ENCODE data around the gene ACACA.
A peak's percentile ranks its signal among the peaks of the same experiment; 100 is the strongest.
"Not testable (repeated sequence)": the region's sequence is repeated elsewhere in the genome, so short reads cannot be mapped to it uniquely, and the experiment has no call there.

The ACACA gene

DNA sequence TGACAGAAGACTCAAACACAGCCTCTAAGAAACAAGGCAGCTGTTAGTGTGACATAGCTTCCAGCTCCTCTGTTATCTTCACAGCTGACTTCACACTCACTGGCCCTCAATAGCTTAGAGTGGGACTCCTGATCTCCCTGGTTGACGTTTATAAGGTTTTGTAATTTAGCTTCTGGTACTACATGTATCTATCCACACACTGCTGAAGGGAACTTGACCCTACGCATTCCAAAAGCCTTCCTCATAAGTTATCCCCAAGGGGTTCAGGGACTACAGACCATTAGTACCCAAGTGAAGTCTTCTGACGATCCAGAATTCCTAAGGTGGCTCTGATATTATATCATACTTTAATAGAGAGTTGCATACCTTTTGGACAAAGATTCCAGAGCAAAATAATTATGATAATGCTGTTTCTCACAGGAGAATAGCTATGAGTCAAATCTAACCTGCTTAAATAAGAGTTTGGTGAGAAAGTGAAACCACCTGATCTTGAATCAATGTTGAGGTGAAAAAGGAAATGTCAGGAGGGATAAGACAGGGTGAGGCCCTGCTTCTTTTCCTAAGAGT, 14.5 kb downstream of the ACACA start:
- peak; percentile 61 for DNase-seq

DNA sequence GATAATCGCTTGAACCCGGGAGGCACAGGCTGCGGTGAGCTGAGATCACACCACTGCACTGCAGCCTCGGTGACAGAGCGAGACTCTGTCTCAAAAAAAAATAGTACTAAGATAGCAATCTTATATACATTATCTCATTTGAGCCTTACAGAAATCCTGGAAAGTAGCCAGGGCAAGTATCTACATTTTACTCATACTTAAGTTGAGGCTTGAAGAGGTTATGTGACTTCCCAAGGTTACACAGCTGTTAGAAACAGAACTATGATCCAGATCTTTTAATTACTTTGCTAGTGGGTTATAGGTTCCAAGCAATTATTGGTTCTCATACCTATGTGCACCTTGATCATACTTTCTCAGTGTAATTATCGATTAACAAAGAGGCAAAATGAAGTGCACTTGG, 15.5 kb downstream of the ACACA start:
- no peak for DNase-seq

GRCh38 chr17:37389160-37389559, 17.5 kb downstream of the ACACA start:
- no peak for DNase-seq

GRCh38 chr17:37388266-37388665, 18.4 kb downstream of the ACACA start:
- DNase-seq = no peak

GRCh38 chr17:37386462-37386861, 20.2 kb downstream of the ACACA start:
- no peak for DNase-seq

DNA sequence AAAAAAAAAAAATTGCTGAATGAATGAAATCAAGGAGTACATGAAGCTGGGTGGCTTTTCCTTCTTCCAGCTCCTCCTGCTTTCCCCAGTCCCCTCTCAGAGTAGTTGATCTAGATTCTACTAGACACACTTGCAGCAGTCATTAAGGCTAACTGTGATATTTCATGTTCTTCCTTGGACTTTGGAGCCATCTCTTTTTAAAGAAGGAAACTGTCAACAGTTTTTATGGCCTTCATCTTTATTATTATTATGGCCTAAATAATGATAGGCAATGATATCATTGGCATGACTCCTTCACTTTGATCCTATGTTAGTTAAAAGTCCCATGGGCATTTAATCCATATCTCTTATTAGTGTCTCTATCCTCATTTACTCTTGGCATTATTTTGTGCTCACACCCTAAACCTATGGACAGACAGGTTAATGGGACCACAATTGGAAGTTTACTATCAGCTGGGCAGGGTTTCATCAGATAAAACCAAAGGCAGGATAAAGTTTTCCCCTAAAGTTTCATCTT, 21.1 kb downstream of the ACACA start:
- no peak for DNase-seq

DNA sequence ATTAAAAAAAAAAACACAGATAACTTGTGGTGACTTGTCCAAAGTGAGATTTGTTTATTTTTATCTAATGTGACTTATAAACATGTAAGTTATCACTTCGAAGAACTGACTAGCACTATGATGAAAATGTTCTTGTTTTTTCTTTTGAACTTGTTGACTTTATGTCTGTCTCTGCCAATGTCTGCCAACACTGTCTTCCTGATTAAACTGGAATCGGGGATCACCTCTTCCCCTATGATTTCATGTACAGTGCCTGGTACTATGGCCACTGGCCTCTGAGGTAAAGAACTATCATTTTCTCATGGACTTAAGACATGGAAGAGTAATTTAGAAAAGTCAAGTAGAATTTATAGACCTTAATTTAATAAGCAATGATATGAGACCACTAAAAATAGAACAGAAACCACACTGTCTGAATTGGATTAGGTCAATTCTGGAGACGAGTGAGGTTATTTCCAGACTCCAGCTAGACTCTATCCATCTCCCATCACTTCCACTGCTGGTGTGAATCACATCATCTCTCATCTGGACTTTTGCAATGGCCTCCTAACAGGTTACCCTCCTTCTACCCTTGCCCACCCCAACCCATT, 22.0 kb downstream of the ACACA start:
- no peak for DNase-seq

GRCh38 chr17:37382056-37382455, 24.6 kb downstream of the ACACA start:
- no peak for DNase-seq

DNA sequence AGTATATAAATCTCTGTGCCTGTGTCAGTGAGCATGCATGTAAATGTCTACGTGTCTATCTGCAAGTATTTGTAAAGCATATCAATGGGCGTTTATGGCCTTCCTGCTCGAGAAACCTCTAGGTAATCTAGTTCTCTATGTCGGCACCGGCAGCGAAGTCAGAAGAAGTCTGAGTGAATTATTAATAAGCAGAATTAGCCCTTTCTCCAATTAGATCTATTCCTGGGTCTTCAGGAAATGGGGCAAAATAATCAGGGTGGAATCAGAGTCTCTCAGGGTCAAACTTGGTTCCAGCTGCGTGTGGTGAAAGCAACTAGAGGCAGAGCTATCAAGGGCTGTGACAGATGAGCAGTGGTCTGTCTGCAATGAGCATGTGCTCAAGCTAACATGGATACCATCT, 30.9 kb downstream of the ACACA start, which contains the start of gene C17orf78:
TSS of gene C17orf78 (plus strand) at position 280 of the 400 bp plus-strand sequence. CDS start at position 388, 108 bp downstream.
- DNase-seq = no peak

DNA sequence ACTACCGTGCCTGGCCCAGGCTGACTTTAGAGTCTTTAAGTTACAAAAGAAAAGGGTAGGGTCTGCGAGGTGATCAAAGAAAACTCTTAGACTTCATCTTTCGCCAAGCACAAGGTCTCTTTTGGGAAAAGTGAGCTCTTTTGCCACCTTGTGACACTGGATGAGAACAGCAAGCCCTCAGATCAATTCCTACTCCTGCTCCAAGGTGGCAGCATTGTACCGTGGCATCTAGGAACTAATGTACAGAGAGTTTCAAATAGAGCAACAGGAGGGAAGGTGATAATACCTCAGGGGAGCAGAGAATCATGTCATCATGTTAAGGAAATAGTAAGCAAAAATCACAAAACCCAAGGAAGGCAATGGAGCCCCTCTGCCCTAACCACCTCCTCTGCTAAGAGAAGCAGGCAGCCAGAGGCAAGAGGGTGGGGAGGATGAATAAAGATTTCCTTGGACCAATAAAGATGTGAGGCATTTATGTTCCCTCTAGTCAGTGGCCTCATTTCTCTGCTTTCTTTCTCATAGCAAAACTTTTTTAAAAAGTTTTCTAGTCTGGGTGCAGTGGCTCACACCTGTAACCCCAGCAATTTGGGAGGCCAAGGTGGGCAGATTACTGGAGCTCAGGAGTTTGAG, 33.0 kb downstream of the ACACA start:
- peak; percentile 83 for DNase-seq

DNA sequence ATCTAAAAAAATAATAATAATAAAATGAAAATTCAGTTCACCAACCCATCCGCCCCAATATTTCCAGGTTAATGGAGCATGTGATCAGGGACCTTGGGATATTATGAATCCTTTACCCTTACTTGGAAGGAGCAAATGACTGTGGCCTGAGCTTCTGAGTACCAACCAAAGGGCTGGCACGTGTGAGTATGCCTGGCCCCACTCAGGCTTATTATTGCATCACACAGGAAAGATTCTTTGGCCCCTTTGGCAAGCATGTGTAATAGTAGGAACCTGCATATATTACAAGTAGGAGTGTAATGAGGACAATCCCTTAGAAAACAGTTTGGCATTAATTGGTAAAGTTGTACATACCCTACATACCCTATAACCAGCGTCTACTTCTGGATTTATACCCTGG, 38.1 kb downstream of the ACACA start:
- DNase-seq = no peak

GRCh38 chr17:37365589-37365988, 41.0 kb downstream of the ACACA start:
- DNase-seq = no peak

GRCh38 chr17:37361543-37361942, 45.1 kb downstream of the ACACA start:
- DNase-seq = no peak

GRCh38 chr17:37360632-37361031, 46.0 kb downstream of the ACACA start:
- no peak for DNase-seq

GRCh38 chr17:37359682-37360188, 46.9 kb downstream of the ACACA start:
- DNase-seq = no peak

DNA sequence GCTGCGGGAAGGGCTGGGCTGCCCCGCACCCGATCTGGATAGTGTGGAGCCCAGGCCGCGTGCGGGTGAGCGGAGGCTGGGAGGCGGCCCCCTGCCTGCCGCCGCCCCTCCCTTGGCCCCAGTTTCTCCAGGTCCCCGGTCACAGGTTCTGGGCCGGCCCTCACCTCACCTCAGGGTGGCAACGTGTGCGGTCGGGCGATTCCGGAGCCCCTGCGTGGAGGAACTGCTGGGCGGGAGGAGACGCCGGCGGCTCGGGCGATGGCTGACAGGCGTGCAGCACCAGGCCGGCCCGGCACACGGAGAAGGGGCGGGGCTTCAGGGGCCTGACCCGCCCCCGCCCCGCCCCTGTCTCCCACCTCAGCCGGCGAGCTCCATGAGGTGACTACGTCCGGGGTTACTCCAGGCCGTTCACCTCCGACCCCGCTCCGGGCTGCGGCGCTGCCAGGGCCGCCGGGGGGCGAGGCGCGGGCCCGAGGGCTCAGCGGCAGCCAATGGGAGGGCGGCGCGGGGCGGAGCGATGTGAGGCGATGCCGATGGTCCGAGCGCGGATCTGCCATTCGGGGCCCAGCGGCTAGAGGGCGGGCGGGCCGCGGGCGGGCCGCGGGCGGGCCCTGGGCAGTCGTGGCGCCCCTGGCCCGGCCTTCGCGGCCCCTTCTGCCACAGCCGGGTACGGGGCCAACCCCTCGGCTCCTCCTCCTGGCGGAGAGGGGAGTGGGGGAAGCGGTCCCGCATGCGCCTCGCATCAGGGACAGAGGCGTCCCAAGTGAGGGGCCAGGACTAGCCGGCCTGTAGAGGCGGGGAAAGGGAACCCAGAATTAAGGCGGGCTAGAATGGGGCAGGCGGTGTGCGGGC, 47.6 kb downstream of the ACACA start:
- peak; percentile 98 for DNase-seq

DNA sequence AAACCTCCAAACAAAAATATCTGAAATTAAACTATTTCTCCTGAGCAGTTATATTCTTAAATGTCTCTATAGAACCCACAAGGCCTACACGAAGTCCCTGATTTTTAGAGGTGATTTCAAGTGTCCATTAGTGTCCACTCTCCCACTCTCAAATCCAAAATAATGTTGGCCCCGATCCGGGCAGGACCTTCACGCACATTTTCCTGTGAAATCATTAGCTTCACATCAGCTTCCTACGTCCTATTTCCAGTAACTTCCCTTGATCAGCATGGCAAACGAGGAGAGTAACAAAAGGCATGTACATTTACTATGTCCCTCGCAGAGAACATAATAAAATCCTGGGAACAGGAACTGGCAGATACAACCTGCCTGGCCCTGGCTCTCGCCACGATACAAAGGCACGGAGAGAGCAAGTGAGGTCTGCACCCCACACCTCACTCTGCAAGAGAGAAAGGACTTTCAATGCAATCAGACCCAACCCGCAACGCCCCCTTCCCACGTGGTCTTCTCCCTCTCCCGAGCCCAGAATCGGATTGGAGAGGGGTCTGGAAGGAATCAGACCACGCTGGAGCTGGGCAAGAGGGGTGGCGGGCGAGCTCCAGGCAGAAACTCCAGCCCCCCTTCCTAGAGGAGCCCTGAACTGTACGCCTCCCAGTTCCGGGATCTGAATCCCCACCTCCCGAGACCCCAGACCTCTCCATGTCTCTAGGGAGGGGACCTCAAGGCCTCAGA, 48.4 kb downstream of the ACACA start:
- peak; percentile 52 for DNase-seq

DNA sequence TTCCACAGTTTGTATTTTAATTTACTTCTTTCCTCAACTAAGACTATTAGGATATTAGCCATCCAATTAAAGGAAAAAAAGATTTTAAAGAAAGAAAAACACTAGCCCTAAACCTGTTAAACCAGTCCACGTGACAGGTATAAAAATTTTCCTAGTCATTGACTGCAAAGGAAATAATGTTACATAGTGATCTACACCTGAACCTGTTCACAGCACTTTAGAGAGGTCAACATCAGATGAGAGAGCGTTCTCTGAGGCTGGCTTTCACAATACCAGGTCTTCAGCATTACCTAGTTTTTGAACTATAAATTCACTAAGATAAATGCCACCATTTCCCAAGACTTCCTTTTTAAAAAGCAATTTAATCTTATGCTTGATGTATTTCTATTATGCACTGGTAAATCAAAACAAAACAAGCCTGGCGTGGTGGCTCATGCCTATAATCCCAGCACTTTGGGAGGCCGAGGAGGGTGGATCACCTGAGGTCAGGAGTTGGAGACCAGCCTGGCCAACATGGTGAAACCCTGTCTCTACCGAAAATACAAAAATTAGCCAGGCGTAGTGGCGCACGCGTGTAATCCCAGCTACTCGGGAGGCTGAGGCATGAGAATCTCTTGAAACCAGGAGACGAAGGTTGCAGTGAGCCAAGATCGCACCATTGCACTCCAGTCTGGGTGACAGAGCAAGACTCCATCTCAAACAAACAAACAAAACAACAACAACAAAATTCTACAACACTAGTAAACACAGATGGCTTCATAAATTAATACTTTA, 49.7 kb downstream of the ACACA start:
- DNase-seq = not testable (repeated sequence)

- DNase-seq = not testable (repeated sequence)
Observed at GRCh38 chr17:37346863-37347402, 59.7 kb downstream of the ACACA start.

DNA sequence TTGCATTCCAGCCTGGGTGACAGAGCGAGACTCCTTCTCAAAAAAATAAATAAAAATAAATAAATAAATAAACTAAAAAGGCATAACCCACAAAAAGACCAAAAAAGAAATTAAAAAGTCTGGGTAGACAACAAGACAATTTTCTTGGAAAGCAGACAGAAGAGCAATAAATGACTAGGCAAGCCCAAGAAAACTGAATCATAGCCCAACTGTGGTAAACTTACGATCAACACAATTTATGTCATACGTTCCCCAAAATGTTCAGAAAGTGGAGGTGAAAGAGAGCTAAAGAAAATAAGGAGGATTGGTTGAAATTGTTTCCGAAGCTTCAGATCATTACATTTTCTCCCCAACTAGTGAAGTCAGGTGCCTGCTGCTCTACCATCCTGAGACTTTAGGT, 62.1 kb downstream of the ACACA start:
- DNase-seq = peak; percentile 67

DNA sequence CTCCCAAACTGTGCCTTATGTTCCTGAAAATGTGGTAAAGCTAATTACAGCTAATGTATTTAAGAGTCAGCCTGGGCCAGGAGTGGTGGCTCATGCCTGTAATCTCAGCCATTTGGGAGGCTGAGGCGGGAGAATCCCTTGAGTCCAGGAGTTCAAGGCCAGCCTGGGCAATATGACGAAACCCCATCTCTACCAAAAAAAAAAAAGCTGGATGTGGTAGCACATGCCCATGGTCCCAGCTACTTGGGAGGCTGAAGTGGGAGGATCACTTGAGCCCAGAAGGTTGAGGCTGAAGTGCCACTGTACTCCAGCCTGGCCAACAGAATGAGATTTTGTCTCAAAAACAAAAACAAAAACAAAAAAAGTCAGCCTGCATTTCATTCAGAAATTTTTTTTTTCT, 64.0 kb downstream of the ACACA start:
- DNase-seq = no peak

All from activated CD4-positive, alpha-beta T cell treated with anti-CD3 and anti-CD28 coated beads, Interleukin-10, Interleukin-2, amounts not matched to agents 100 ng/mL and 50 ng/mL, durations not matched to agents 16 hours and 8 hours (primary cell).